Stimulated activated CD4-positive, alpha-beta T cell treated with anti-CD3 and anti-CD28 coated beads, Interleukin-2, amount 100 ng/mL, for 24 hours (primary cell): ENCODE results near the gene CPM.
A peak's percentile ranks its signal among the peaks of the same experiment; 100 is the strongest.

ENCODE experiments used
- DNase-seq, 2 donors: peaks; one replicate each; pipeline ENCODE4 v3.0.0-alpha.2; 2020

Gene CPM

DNA sequence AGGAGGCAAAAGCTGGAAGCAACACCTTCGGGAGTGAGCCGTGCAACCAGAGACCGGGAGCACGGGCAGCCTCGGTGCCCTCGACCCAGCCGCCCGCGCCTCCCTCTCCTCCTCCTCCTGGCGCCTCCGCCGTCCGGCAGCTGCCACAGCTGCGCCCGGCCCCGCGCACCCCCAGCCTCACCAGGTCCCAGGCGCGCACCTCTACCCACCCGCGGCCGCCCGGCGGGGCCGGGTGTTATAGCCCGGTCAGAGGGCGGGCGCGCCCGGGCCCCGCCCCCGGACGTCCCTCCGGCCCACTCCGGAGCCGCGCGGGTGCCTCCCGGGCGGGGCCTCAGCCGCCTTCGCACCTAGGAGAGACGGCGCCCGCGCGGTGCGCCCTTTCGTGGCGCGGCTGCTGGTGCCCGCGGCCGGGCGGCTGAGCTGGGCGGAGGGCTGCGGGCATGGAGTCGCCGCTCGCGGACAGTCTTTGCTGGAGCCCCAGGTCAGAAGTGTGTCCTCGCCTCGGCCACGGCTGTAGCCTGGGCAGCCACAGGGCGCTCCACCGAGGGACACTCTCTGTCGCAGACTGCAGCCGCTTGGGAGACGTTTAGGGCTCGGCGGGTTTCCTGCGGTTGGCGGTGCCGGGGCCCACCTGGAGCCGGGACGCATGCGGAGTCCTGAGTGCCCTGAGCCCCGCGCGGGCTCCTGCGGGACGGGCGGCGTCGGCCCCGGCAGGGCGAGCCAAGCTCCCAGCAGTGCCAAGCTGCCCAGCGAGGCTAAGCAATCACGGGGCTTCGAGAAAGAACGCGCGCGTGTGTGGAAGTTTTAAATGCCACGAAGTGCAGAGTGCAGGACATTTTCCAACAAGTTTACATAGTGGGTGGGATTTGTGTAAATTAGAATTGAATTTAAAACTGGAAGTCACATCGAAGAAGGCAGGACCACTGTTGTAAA is at the start of gene CPM:
Gene CPM, minus strand, starts transcription at position 211 of the 933 bp plus-strand sequence. CDS start 334 bp downstream, outside the sequence.
- DNase-seq: peak; percentile 77 to 84

- DNase-seq: no peak
Observed at GRCh38 chr12:68981516-68981915, 48.5 kb upstream of the CPM start.

GRCh38 chr12:68980476-68981212 is 47.7 kb upstream of the CPM start:
- no peak for DNase-seq

- no peak for DNase-seq
Observed at GRCh38 chr12:68978678-68979077, 45.7 kb upstream of the CPM start.

DNA sequence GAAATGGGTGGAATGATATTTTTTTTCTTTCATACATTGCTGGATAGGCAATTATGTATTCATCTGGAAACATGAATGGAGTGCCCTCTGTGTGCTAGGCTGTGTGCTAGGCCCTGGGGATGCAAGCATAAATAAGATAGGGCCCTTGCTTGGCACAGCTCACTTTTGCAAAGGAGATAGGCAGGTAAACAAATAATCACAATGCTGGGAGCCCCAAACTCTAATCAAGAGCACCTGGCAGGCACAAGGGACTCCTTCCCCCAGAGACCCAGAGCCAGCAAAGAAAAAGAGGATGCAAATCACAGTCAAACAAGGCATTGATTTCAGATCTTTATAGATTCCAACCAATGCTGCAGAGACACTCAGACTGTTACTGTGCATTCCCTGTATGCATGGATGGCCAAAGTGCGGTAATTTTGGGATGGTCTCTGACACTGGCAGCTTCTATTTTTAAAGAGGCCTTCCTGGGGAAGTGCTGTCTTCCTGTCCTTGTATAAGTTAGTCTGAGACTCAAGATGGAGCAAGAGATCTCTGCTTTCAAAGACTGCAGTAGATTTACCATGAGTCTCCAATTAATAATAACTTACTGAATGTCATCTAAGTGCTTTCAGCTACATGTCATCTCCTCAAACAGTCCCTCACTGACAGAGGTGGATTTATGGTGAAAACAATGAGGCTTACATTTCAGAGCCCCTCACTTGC is 45.1 kb upstream of the CPM start:
- no peak for DNase-seq

DNA sequence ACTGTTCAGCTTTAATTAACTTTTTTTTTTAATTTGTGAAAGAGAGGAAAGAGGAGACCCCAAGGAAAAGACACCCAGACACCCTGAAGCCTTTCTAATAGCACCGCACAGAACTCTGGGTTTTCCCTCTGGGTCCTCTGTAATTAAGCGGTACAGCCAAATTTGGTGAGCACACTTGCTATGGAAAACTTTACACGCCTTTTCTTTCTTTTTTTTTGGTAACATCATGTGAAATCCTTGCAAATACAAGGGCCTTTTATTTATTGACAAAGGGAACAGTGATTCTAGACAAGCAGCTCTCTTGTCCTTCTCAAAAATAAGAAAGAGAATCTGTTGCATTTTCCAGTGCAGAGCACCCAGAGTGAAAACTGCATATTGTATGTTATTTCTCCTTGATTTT is 44.4 kb upstream of the CPM start:
- DNase-seq: no peak

DNA sequence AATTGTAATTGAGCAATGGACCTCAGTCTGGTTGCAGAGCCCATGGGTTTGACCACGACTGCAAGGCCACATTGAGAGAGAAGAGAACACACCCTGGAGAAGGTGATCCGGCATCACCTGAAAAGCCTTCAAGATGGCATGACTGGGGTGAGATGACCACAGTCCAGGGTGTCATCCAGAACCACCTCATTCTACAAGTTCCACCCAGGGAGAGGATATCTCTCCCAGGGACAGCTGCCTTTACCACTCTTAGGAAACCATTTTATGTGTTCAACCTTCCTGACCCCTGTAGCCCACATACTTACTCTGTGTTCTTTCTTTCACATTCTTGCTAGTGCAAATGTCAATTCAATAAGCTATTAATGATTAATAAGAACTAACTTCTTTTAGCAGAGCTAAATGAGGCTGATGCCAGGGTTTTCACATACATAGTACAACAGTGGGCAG is 43.4 kb upstream of the CPM start:
- DNase-seq: no peak

DNA sequence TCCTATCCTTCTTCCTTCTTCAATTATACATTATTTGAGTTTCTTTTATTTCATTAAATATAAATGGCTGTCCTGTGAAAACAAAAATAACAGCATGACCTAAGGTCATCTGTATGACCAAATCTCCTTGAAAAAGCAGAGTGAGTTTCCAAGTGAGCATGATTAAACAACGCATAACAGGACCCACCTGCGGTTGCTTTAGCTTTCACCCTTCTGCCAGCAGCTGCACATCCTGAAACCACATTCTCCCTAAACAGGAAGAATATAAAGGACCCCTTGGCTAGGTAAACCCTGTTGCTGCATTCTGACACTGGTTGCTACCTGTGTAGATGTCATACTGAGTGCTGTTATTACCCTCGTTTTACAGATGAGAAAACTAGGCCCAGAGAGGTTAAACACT is 42.8 kb upstream of the CPM start:
- no peak for DNase-seq

- DNase-seq: no peak
Observed at GRCh38 chr12:68972595-68972994, 39.6 kb upstream of the CPM start.

DNA sequence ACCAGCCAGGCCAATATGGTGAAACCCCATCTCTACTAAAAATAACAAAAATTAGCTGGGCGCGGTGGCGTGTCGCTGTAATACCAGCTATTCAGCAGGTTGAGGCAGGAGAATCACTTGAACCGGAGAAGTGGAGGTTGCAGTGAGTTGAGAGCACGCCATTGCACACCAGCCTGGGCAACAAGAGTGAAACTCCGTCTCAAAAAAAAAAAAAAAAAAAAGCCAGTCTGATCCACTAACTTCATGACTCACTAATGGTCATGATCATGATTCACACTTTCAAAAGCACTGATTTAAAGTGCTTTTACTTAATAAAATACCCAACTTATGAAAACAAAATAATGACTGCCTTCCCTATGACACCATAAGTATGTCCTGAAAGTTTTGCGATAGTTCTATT is 38.4 kb upstream of the CPM start:
- DNase-seq: no peak

DNA sequence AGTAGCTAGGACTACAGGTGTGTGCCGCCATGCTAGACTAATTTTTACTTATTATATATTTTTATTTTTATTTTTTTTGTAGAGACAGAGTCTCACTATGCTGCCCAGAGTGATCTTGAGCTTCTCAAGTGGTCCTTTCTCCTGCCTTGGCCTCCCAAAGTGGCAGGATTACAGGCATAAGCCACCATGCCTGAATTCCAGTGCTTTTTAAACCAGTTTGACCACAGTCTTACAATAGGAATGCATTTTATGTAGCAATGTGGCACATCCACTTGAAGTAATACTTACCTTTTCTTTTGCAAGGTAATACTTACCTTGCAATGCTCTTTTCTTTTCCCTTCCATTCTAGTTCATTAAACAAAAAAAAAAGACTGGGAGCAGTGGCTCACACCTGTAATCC is 38.0 kb upstream of the CPM start:
- no peak for DNase-seq

DNA sequence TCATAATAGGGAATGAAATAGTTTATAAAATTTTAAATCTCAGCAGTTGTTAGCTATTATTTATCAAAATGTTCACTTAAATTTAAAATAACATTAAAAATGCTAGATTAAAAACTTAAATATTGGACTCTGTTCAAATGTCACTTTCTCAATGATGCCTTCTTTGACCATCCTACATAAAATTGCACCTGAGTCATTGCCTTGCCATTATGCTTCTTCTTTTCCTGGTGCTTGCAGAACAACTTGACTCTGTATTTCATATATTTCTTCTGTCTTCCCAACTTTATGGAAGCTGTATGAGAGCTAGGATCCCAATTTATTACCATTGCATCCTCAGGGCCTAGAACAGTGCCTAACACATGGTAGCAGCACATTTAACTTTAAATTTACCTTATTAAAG is 37.3 kb upstream of the CPM start:
- no peak for DNase-seq

GRCh38 chr12:68967046-68967445 is 34.1 kb upstream of the CPM start:
- DNase-seq: no peak

DNA sequence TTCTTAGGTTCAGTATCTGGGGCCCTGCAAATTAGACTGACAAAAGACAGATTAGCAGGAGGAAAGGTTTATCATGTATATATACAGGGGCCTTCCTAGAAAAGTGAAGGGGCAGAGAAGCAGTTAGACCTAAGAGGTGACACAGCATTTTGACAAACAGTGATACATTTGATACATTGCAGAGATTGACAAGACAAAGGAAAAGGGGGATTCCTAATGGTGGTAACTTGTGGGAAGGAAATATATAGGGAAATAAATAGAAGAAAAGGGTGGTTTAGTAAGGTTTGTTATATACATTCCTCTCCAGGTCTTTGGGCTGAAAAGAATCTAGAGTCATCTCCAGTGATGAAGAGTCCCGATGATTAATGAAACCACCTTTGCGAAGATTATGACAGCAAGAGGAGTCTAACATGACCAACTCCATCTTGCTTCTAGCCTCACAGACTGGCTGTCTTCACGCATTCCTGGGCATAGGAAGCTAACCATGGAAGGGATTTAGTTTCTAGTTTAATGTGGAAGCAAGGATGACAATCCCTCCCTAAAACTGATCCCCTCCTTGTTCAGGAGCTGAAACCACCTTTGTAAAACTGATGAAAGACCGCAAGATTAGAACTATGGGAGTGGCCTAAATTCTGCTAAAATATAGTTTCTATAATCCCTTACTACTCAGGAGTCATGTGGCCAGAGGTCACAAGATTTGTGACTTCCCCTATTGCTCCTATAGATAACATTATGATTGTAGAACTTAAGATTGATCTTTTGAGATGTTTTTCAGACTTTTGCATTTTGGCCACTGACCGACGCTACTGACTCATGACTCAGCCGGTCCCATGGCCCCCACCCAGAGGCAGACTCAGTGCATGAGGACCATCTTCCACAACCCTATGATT is 31.1 kb upstream of the CPM start:
- no peak for DNase-seq

DNA sequence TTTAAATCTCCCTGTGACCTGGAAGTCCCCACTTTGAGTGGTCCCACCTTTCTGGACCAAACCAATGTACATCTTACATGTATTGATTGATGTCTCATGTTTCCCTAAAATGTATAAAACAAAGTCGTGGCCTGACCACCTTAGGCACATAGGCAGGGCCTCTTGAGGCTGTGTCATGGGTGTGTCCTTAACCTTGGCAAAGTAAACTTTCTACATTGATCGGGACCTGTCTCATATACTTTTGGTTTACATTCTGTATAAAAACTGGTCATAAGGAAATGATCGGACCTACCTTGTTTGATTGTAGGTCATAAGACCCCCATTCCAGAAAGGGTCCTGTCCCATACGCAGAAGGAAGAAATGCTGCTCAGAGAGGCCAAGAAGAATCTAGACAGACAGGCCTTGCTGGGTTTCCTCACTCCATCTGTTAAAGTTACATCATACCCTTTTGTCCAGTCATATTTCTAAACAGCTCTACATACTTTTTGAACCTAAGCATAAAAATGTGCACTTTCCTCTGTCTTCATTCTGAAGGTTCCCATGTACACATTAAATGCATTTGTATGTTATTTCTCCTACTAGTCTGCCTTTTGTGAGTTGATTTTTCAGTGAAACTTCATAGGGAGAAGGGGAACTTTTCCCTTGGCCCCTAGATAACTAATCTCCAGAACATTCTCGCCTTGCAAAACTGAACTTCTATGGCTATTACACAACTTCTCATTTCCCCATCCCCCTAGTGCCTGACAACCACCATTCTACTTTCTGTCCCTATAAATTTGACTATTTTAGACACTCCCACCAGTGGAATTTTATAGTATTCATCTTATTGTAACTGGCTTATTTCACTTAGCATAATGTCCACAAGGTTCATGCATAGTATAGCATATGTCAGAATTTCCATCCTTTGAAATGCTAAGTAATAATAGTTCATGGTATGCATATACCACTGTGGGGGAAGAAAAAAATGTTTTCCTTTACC is 30.2 kb upstream of the CPM start:
- no peak for DNase-seq

GRCh38 chr12:68959891-68960464 is 27.0 kb upstream of the CPM start:
- no peak for DNase-seq

DNA sequence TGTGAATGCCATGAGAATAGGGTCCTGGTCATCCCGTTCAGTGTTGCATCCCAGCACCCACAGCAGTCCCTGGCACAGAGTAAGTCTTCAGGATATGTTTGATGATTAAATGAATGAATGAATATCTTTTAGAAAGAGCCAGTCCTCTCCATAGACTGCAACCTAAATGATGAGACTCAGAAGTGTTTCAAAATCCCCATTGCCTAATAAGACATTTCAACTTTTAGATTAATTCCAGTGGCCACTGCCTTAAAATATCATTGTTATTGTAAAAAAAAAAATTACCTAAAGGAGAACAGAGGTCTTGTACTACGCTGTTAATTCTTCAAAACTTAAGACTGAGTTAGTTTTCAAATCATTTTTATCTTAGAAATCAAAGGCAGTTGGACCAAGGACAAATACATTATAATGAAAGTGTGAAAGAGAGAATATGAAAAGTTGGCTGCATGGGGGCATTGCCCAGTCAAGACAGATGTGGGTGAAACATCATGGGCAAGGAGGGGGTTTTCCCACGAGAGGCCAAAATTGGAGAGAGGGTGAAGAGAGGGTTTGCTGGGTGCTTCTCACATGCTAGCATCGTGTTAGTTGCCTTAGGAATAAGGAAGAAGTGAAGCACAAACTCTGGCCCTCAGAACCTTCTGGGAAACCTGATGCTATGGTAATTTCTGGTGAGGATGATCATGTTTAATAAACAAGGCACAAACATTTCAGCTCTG is 26.3 kb upstream of the CPM start:
- DNase-seq: no peak

DNA sequence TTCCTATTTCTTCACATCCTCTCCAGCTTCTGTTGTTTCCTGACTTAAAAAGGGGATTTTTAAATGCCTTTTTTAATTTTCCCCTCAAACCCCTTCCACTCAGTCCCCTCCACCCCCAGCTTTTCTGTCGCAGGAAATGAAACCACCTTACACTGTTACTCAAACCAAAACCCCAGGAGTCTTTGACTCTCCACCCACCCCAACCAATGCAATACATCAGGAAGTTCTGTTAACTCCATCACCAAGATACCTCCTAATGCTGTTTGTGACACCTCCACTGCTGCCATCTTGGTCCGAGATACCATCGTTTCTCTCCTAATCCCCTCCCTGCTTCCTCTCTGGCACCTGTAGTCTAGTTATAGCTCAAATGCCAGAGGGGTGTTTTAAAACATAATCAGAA is 25.4 kb upstream of the CPM start:
- peak; percentile 42 to 48 for DNase-seq

GRCh38 chr12:68957273-68957672 is 24.3 kb upstream of the CPM start:
- no peak for DNase-seq

GRCh38 chr12:68956466-68956865 is 23.5 kb upstream of the CPM start:
- no peak for DNase-seq
